HG03159 (cell line): Measurements from ENCODE around the gene E2F6.

ENCODE experiments used
- ATAC-seq: cut with Tn5 transposase; IDR thresholded peaks from one replicate; pipeline ENCODE4 v1.9.1; 2021; ENCODE audit warnings: mild to moderate bottlenecking, moderate library complexity; ENCODE audit not compliant: unreplicated experiment

E2F6 gene

GRCh38 chr2:11458753-11459152 lies 7.2 kb downstream of the E2F6 start:
- no peak for ATAC-seq

- no peak for ATAC-seq
Measured at GRCh38 chr2:11457935-11458334, 8.0 kb downstream of the E2F6 start.

GRCh38 chr2:11456251-11456650 lies 9.7 kb downstream of the E2F6 start:
- ATAC-seq: no peak

- ATAC-seq: no peak
Measured at GRCh38 chr2:11454824-11455223, 11.1 kb downstream of the E2F6 start.

GRCh38 chr2:11450791-11451190 lies 15.2 kb downstream of the E2F6 start:
- no peak for ATAC-seq

GRCh38 chr2:11446733-11447248 lies 19.2 kb downstream of the E2F6 start:
- ATAC-seq: no peak

GRCh38 chr2:11444737-11445136 lies 21.2 kb downstream of the E2F6 start:
- no peak for ATAC-seq

- no peak for ATAC-seq
Measured at GRCh38 chr2:11438555-11439080, 27.3 kb downstream of the E2F6 start.

- ATAC-seq: no peak
Measured at GRCh38 chr2:11437602-11438001, 28.4 kb downstream of the E2F6 start.

GRCh38 chr2:11435036-11435435 lies 30.9 kb downstream of the E2F6 start:
- ATAC-seq: no peak

GRCh38 chr2:11434443-11434842 lies 31.5 kb downstream of the E2F6 start:
- ATAC-seq: no peak

GRCh38 chr2:11433822-11434221 lies 32.1 kb downstream of the E2F6 start:
- no peak for ATAC-seq

GRCh38 chr2:11430729-11431128 lies 35.2 kb downstream of the E2F6 start:
- ATAC-seq: no peak

GRCh38 chr2:11427224-11427623 lies 38.7 kb downstream of the E2F6 start:
- no peak for ATAC-seq

GRCh38 chr2:11422901-11423435 lies 43.0 kb downstream of the E2F6 start:
- ATAC-seq: no peak

GRCh38 chr2:11422491-11422865 lies 43.5 kb downstream of the E2F6 start:
- no peak for ATAC-seq

- no peak for ATAC-seq
Measured at GRCh38 chr2:11421863-11422490, 44.0 kb downstream of the E2F6 start.

GRCh38 chr2:11420671-11421070 lies 45.3 kb downstream of the E2F6 start:
- ATAC-seq: no peak

- ATAC-seq: no peak
Measured at GRCh38 chr2:11420190-11420589, 45.8 kb downstream of the E2F6 start.

- ATAC-seq: no peak
Measured at GRCh38 chr2:11419781-11420180, 46.2 kb downstream of the E2F6 start.

GRCh38 chr2:11417946-11418585 lies 47.9 kb downstream of the E2F6 start:
- no peak for ATAC-seq

GRCh38 chr2:11416931-11417330 lies 49.0 kb downstream of the E2F6 start:
- no peak for ATAC-seq
